ENCODE results near the gene GNAS.

The GNAS gene

GRCh38 chr20:58880994-58881752 is 28.7 kb downstream of the GNAS start:
- DNase-seq (ENCODE audit: low read depth, low spot score), result no peak

GRCh38 chr20:58882704-58883089 is 30.2 kb downstream of the GNAS start:
- DNase-seq (ENCODE audit: low read depth, low spot score), result no peak

- DNase-seq (ENCODE audit: low read depth, low spot score), result no peak
Measured at GRCh38 chr20:58883241-58883691, 30.8 kb downstream of the GNAS start.

GRCh38 chr20:58884966-58885365 is 32.5 kb downstream of the GNAS start:
- DNase-seq (ENCODE audit: low read depth, low spot score), result no peak

GRCh38 chr20:58886546-58886945 is 34.0 kb downstream of the GNAS start:
- no peak for DNase-seq (ENCODE audit: low read depth, low spot score)

GRCh38 chr20:58888103-58888502 is 35.6 kb downstream of the GNAS start:
- DNase-seq (ENCODE audit: low read depth, low spot score), result no peak

GRCh38 chr20:58888521-58889333 is 36.2 kb downstream of the GNAS start:
- peak; percentile 89 for DNase-seq (ENCODE audit: low read depth, low spot score)

- no peak for DNase-seq (ENCODE audit: low read depth, low spot score)
Measured at GRCh38 chr20:58889334-58889760, 36.8 kb downstream of the GNAS start.

- DNase-seq (ENCODE audit: low read depth, low spot score), result no peak
Measured at GRCh38 chr20:58889798-58890517, 37.4 kb downstream of the GNAS start.

GRCh38 chr20:58890518-58891085 is 38.1 kb downstream of the GNAS start:
- DNase-seq (ENCODE audit: low read depth, low spot score), result peak; percentile 76

GRCh38 chr20:58891086-58891717 is 38.7 kb downstream of the GNAS start:
- no peak for DNase-seq (ENCODE audit: low read depth, low spot score)

GRCh38 chr20:58891718-58892140 is 39.2 kb downstream of the GNAS start:
- DNase-seq (ENCODE audit: low read depth, low spot score), result no peak

- DNase-seq (ENCODE audit: low read depth, low spot score), result peak; percentile 60
Measured at GRCh38 chr20:58892141-58892931, 39.8 kb downstream of the GNAS start.

- DNase-seq (ENCODE audit: low read depth, low spot score), result no peak
Measured at GRCh38 chr20:58892932-58893224, 40.4 kb downstream of the GNAS start.

GRCh38 chr20:58893355-58894120 is 41.0 kb downstream of the GNAS start:
- DNase-seq (ENCODE audit: low read depth, low spot score), result no peak

- no peak for DNase-seq (ENCODE audit: low read depth, low spot score)
Measured at GRCh38 chr20:58894652-58895447, 42.3 kb downstream of the GNAS start.

GRCh38 chr20:58895448-58896180 is 43.1 kb downstream of the GNAS start:
- no peak for DNase-seq (ENCODE audit: low read depth, low spot score)

- no peak for DNase-seq (ENCODE audit: low read depth, low spot score)
Measured at GRCh38 chr20:58896820-58897219, 44.3 kb downstream of the GNAS start.
